PC-9 (cell line): ENCODE data around the gene TELO2. TPM values are rescaled to one million over a fixed set of nuclear protein-coding genes. Genes with fewer than 3 reads are reported as not detected.

Experiments
- BruUV-seq: library from RNA; stranded (reverse); fragments of 400-500 nt; replicated peaks from 2 replicates; lab custom pipeline; 2021; lab: Mats Ljungman, UMichigan
- CTCF ChIA-PET: fragments of 300-600 bp; sonication (Branson Sonifier 250); formaldehyde crosslinking; loops from one replicate; lab custom pipeline; 2022; ENCODE audit warnings: antibody characterized with exemption; lab: Charles Lee
- POLR2A ChIA-PET: fragments of 300-600 bp; sonication (Branson Sonifier 250); formaldehyde crosslinking; loops from one replicate; lab custom pipeline; 2022; ENCODE audit warnings: antibody characterized with exemption; ENCODE audit not compliant: unreplicated experiment; lab: Charles Lee
- DNase-seq, 2 experiments: peaks; one replicate each; pipeline versions ENCODE4 v3.0.0 to v3.0.0-alpha.2; 2015 to 2022; ENCODE audit warnings: mixed read lengths in 1 of 2
- H2AFZ ChIP-seq: fragments of 200-600 bp; sonication (generic); 2 replicates; pipeline ENCODE4 v1.8.1; 2017; ENCODE audit warnings: antibody characterized with exemption
- H3F3A ChIP-seq: fragments of 200-600 bp; sonication (generic); 2 replicates; pipeline ENCODE4 v1.8.1; 2017; ENCODE audit warnings: antibody characterized with exemption, mild to moderate bottlenecking, low read depth; ENCODE audit not compliant: insufficient read depth
- H3K27ac ChIP-seq: fragments of 200-600 bp; sonication (generic); 2 replicates; pipeline ENCODE4 v1.6.1; 2016; ENCODE audit warnings: mixed run types
- H3K27me3 ChIP-seq: fragments of 200-600 bp; sonication (generic); 2 replicates; pipeline ENCODE4 v1.6.1; 2016; ENCODE audit warnings: low read depth, mixed run types; ENCODE audit not compliant: insufficient read depth
- H3K36me3 ChIP-seq: fragments of 200-600 bp; sonication (generic); 2 replicates; pipeline ENCODE4 v1.6.1; 2016; ENCODE audit warnings: low read depth, mixed run types
- H3K4me1 ChIP-seq: fragments of 200-600 bp; sonication (generic); replicated peaks from 2 replicates; pipeline ENCODE4 v1.6.1; 2016; ENCODE audit warnings: mixed run types; ENCODE audit not compliant: insufficient read depth
- H3K4me2 ChIP-seq: fragments of 200-600 bp; sonication (generic); 2 replicates; pipeline ENCODE4 v1.6.1; 2017; ENCODE audit warnings: mixed run types
- H3K4me3 ChIP-seq: fragments of 200-600 bp; sonication (generic); 2 replicates; pipeline ENCODE4 v1.6.1; 2016; ENCODE audit warnings: mixed run types
- H3K79me2 ChIP-seq: fragments of 200-600 bp; sonication (generic); 2 replicates; pipeline ENCODE4 v1.6.1; 2017; ENCODE audit warnings: low read depth, mixed run types
- H3K9me2 ChIP-seq: fragments of 200-600 bp; sonication (generic); 2 replicates; pipeline ENCODE4 v1.8.1; 2017; ENCODE audit warnings: mild to moderate bottlenecking; ENCODE audit not compliant: insufficient read depth
- H3K9me3 ChIP-seq: fragments of 200-600 bp; sonication (generic); 2 replicates; pipeline ENCODE4 v1.8.1; 2016; ENCODE audit warnings: low read depth; ENCODE audit not compliant: insufficient read depth
- H4K20me1 ChIP-seq: fragments of 200-600 bp; sonication (generic); 2 replicates; pipeline ENCODE4 v1.8.1; 2017; ENCODE audit not compliant: insufficient read depth
- CTCF ChIP-seq: fragments of 200-600 bp; sonication (generic); conservative IDR thresholded peaks from 2 replicates; pipeline ENCODE4 v1.6.1; 2017; ENCODE audit warnings: mixed run types, antibody characterized with exemption, mild to moderate bottlenecking, moderate library complexity
- EZH2 ChIP-seq: fragments of 200-600 bp; sonication (generic); IDR thresholded peaks from 2 replicates; pipeline ENCODE4 v1.8.0; 2017; ENCODE audit warnings: antibody characterized with exemption, low read depth
- intact Hi-C: fragments of 100-400 bp; cut with micrococcal nuclease; formaldehyde crosslinking; loops from one replicate; pipeline ENCODE4 v1.10.0; 2022; ENCODE audit not compliant: unreplicated experiment
- total RNA-seq: library from RNA; stranded (reverse); gene quantifications from 2 replicates; pipeline ENCODE4 v1.2.3, GENCODE V29; 2021

Gene TELO2
- total RNA-seq, 1 experiment from 2014 or later: 56.0 TPM

- no TSS peak for BruUV-seq
- Histone ChIP-seq H4K20me1 (no peaks in the 10 kb centered on the region), H3K4me1 (no peaks in the 10 kb centered on the region), H3K9me2 (no peaks in the 10 kb centered on the region), H3K27me3 (no peaks in the 10 kb centered on the region), H3K27ac (no peak overlapping the region), H3K79me2 (no peaks in the 10 kb centered on the region), H3K4me2 (no peak overlapping the region), H3K9me3 (no peaks in the 10 kb centered on the region), H3F3A (no peaks in the 10 kb centered on the region), H3K36me3 (no peaks in the 10 kb centered on the region), H3K4me3 (no peak overlapping the region), H2AFZ (no peak overlapping the region)
- no peak for TF ChIP-seq CTCF
- intact Hi-C loops: no loop called here
- no peak for DNase-seq
- POLR2A ChIA-PET: no interaction called here
- CTCF ChIA-PET: no interaction called here
Observed at GRCh38 chr16:1534021-1535020, 41.2 kb downstream of the TELO2 start.

GRCh38 chr16:1535391-1536291 lies 42.5 kb downstream of the TELO2 start:
- Histone ChIP-seq H2AFZ (no peak overlapping the region), H3K9me2 (no peaks in the 10 kb centered on the region), H3K9me3 (no peaks in the 10 kb centered on the region), H3K4me1 (no peaks in the 10 kb centered on the region), H3K79me2 (no peaks in the 10 kb centered on the region), H3K4me2 (no peak overlapping the region), H3K27ac (no peak overlapping the region), H4K20me1 (no peaks in the 10 kb centered on the region), H3K27me3 (no peaks in the 10 kb centered on the region), H3K36me3 (no peaks in the 10 kb centered on the region), H3K4me3 (no peak overlapping the region), H3F3A (no peaks in the 10 kb centered on the region)
- intact Hi-C loops: no loop called here
- ChIA-PET POLR2A (no interaction called here), CTCF (no interaction called here)
- no peak for DNase-seq
- TF ChIP-seq EZH2 (no peak), CTCF (no peak)
- no TSS peak for BruUV-seq

DNA sequence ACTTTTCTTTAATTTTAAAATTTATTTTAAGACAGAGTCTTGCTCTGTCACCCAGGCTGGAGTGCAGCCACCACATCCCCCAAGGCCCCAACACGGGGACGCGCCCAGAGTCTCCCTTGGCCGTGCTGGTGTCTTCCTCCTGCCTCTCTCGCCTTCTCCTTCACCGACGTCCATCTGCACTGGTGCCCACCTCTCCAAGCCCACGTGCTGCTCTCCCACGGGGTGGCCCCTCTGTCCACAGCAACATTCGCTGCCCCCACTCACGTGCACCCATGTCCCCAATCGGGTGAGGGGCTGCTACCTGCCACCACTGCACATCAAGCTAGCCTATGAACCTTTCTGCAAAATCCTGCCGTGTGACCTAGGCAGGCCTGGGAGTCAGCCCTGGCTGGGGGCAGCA lies 43.4 kb downstream of the TELO2 start:
- H3K4me3 ChIP-seq: no peak overlapping the region
- DNase-seq: no peak
- H3K27me3 ChIP-seq: no peaks in the 10 kb centered on the region
- H3K27ac ChIP-seq: no peak overlapping the region
- H3K4me1 ChIP-seq: no peaks in the 10 kb centered on the region
- H3K4me2 ChIP-seq: no peak overlapping the region
- H3F3A ChIP-seq: no peaks in the 10 kb centered on the region
- no peak for TF ChIP-seq EZH2
- no peak for TF ChIP-seq CTCF
- no peak overlapping the region for H2AFZ ChIP-seq
- no TSS peak for BruUV-seq
- no peaks in the 10 kb centered on the region for H3K9me3 ChIP-seq
- H3K79me2 ChIP-seq: no peaks in the 10 kb centered on the region
- intact Hi-C loops: no loop called here
- POLR2A ChIA-PET: no interaction called here
- H4K20me1 ChIP-seq: no peaks in the 10 kb centered on the region
- CTCF ChIA-PET: no interaction called here
- no peaks in the 10 kb centered on the region for H3K36me3 ChIP-seq
- H3K9me2 ChIP-seq: no peaks in the 10 kb centered on the region
